GM12878 (cell line): ENCODE results near the gene NACC1.

Experiments used
- CHD2 ChIP-seq: IDR thresholded peaks from 2 replicates; pipeline ENCODE4 v1.6.1; 2011; ENCODE audit warnings: low read depth, low read length, improper control_type of control experiment, borderline replicate concordance
- DPF2 ChIP-seq: fragments of 450-650 bp; IDR thresholded peaks from 2 replicates; pipeline ENCODE4 v1.6.1; 2017; ENCODE audit warnings: mild to moderate bottlenecking
- POLR2AphosphoS5 ChIP-seq: IDR thresholded peaks from 2 replicates; pipeline ENCODE4 v1.6.1; 2011; ENCODE audit warnings: mild to moderate bottlenecking, low read length, inconsistent platforms
- ZBED1 ChIP-seq: IDR thresholded peaks from 2 replicates; pipeline ENCODE4 v1.6.1; 2016; ENCODE audit warnings: borderline replicate concordance
- TF ChIP-seq, protein P1 (sequence below): fragments of 450-650 bp; IDR thresholded peaks from 2 replicates; pipeline ENCODE4 v1.6.1; 2018; ENCODE audit warnings: mild to moderate bottlenecking, low read depth, moderate library complexity; ENCODE audit not compliant: partially characterized antibody

DNA sequence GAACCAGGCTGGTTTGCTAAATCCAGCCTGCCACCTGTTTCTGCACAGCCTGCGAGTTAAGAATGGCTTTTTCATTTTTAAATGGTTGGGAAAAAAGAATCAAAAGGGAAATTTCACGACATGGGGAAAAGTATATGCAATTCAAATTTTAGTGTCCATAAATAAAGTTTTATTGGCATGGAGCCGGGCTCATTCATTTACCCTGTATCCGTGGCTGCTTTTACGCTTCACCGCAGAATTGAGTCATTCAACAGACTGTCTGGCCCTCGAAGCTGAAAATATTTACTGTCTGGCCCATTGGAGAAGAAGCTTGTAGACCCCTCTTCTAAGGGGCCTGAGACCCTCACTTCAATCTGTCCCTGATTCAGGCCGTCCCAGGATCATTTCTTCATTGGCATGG, 58.3 kb downstream of the NACC1 start:
- TF ChIP-seq DPF2 (no peak), POLR2AphosphoS5 (no peak), CHD2 (no peak), ZBED1 (no peak)
- TF ChIP-seq, protein P1, sequence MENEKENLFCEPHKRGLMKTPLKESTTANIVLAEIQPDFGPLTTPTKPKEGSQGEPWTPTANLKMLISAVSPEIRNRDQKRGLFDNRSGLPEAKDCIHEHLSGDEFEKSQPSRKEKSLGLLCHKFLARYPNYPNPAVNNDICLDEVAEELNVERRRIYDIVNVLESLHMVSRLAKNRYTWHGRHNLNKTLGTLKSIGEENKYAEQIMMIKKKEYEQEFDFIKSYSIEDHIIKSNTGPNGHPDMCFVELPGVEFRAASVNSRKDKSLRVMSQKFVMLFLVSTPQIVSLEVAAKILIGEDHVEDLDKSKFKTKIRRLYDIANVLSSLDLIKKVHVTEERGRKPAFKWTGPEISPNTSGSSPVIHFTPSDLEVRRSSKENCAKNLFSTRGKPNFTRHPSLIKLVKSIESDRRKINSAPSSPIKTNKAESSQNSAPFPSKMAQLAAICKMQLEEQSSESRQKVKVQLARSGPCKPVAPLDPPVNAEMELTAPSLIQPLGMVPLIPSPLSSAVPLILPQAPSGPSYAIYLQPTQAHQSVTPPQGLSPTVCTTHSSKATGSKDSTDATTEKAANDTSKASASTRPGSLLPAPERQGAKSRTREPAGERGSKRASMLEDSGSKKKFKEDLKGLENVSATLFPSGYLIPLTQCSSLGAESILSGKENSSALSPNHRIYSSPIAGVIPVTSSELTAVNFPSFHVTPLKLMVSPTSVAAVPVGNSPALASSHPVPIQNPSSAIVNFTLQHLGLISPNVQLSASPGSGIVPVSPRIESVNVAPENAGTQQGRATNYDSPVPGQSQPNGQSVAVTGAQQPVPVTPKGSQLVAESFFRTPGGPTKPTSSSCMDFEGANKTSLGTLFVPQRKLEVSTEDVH = no peak
